SK-N-SH (cell line): ENCODE data around the gene TMPRSS9. TPM values are rescaled to one million over a fixed set of nuclear protein-coding genes. Genes with fewer than 3 reads are reported as not detected.

Experiments used
- CTCF ChIA-PET: fragments of 300-600, 350-600 bp; formaldehyde crosslinking; extraction: SDS; loops from one replicate; lab custom pipeline; 2021; lab: Yijun Ruan, JAX
- POLR2A ChIA-PET: fragments of 350-600 bp; sonication (Branson Sonifier 250); formaldehyde crosslinking; extraction: SDS; loops from one replicate; lab custom pipeline; 2020; ENCODE audit warnings: antibody characterized with exemption, inconsistent platforms; lab: Yijun Ruan, JAX
- DNase-seq: peaks from one replicate; pipeline ENCODE4 v3.0.0; 2012
- H2AFZ ChIP-seq: fragments of 200-600 bp; sonication (generic); 2 replicates; pipeline ENCODE4 v1.8.1; 2016; ENCODE audit warnings: antibody characterized with exemption, mild to moderate bottlenecking, low read depth
- H3F3A ChIP-seq: fragments of 200-600 bp; sonication (generic); replicated peaks from 2 replicates; pipeline ENCODE3; 2016; ENCODE audit warnings: antibody characterized with exemption, mild to moderate bottlenecking; ENCODE audit not compliant: insufficient read depth
- H3K27ac ChIP-seq, 2 experiments: fragments of 200-500 bp in 1 of 2; fragments of 200-600 bp in 1 of 2; sonication (Bioruptor generic) in 1 of 2; sonication (generic), shearing (Covaris generic) in 1 of 2; 2 replicates each; pipeline versions ENCODE4 v1.5.1 to v1.6.1; 2014 to 2016; ENCODE audit warnings: low read depth in 2 of 2, inconsistent platforms in 1 of 2, low read length in 1 of 2, mild to moderate bottlenecking in 1 of 2, mixed read lengths in 1 of 2
- H3K27me3 ChIP-seq: fragments of 200-600 bp; sonication (generic), shearing (Covaris generic); 2 replicates; pipeline ENCODE4 v1.6.1; 2016; ENCODE audit warnings: mixed run types; ENCODE audit not compliant: insufficient read depth
- H3K36me3 ChIP-seq, 2 experiments: fragments of 200-500 bp in 1 of 2; fragments of 200-600 bp in 1 of 2; sonication (Bioruptor generic) in 1 of 2; sonication (generic) in 1 of 2; replicated peaks in 1 of 2; 2 replicates each; pipeline versions ENCODE3 to v1.5.1; 2014 to 2016; ENCODE audit warnings: low read length in 1 of 2, mild to moderate bottlenecking in 1 of 2; ENCODE audit not compliant: insufficient read depth in 2 of 2, control insufficient read depth in 1 of 2
- H3K4me1 ChIP-seq, 2 experiments: fragments of 200-500 bp in 1 of 2; fragments of 200-600 bp in 1 of 2; sonication (Bioruptor generic) in 1 of 2; sonication (generic), shearing (Covaris generic) in 1 of 2; 2 replicates each; pipeline versions ENCODE4 v1.5.1 to v1.6.1; 2014 to 2016; ENCODE audit warnings: low read depth in 1 of 2, low read length in 1 of 2, mixed run types in 1 of 2; ENCODE audit not compliant: insufficient read depth in 2 of 2, control insufficient read depth in 1 of 2
- H3K4me2 ChIP-seq: fragments of 200-600 bp; sonication (generic), shearing (Covaris generic); 2 replicates; pipeline ENCODE4 v1.6.1; 2017; ENCODE audit warnings: mixed run types
- H3K4me3 ChIP-seq, 2 experiments: fragments of 200-500 bp in 1 of 2; fragments of 200-600 bp in 1 of 2; sonication (Bioruptor generic) in 1 of 2; sonication (generic), shearing (Covaris generic) in 1 of 2; 2 replicates each; pipeline versions ENCODE4 v1.5.1 to v1.8.1; 2014 to 2016; ENCODE audit warnings: low read depth in 2 of 2, inconsistent platforms in 1 of 2, low read length in 1 of 2, mild to moderate bottlenecking in 1 of 2, mixed read lengths in 1 of 2, moderate library complexity in 1 of 2
- H3K79me2 ChIP-seq: fragments of 200-600 bp; sonication (generic); 2 replicates; pipeline ENCODE4 v1.8.1; 2017; ENCODE audit warnings: mild to moderate bottlenecking; ENCODE audit not compliant: insufficient read depth
- H3K9ac ChIP-seq: fragments of 200-600 bp; sonication (generic); 2 replicates; pipeline ENCODE4 v1.6.1; 2017; ENCODE audit warnings: mixed run types
- H3K9me2 ChIP-seq: fragments of 200-600 bp; sonication (generic); 2 replicates; pipeline ENCODE4 v1.6.1; 2017; ENCODE audit warnings: mixed run types
- H3K9me3 ChIP-seq: fragments of 200-600 bp; sonication (generic); 2 replicates; pipeline ENCODE4 v1.6.1; 2017; ENCODE audit warnings: mixed run types, mild to moderate bottlenecking, moderate library complexity
- H4K20me1 ChIP-seq: fragments of 200-600 bp; sonication (generic); 2 replicates; pipeline ENCODE4 v1.6.1; 2017; ENCODE audit warnings: mild to moderate bottlenecking, mixed run types; ENCODE audit not compliant: insufficient read depth
- CHD2 ChIP-seq: fragments of 150-350 bp; IDR thresholded peaks from 2 replicates; pipeline ENCODE4 v1.6.1; 2018; ENCODE audit warnings: low read length; ENCODE audit not compliant: partially characterized antibody
- ELF1 ChIP-seq: IDR thresholded peaks from 2 replicates; pipeline ENCODE4 v1.4.0; 2012
- EP300 ChIP-seq, 2 experiments: IDR thresholded peaks; 2 replicates each; pipeline versions ENCODE4 v1.4.0 to v1.6.1; 2012; ENCODE audit warnings: borderline replicate concordance in 1 of 2, low read depth in 1 of 2, low read length in 1 of 2
- EZH2phosphoT487 ChIP-seq: fragments of 200-600 bp; sonication (generic); IDR thresholded peaks from 2 replicates; pipeline ENCODE4 v1.6.1; 2017; ENCODE audit warnings: low read depth, mixed run types, mild to moderate bottlenecking, antibody characterized with exemption, moderate library complexity, borderline replicate concordance
- FOXM1 ChIP-seq: IDR thresholded peaks from 2 replicates; pipeline ENCODE4 v1.4.0; 2012; ENCODE audit warnings: low read depth, mild to moderate bottlenecking
- IRF3 ChIP-seq: fragments of 150-350 bp; IDR thresholded peaks from 2 replicates; pipeline ENCODE4 v1.6.1; 2016; ENCODE audit warnings: mild to moderate bottlenecking, low read depth, low read length
- MEF2A ChIP-seq: IDR thresholded peaks from 2 replicates; pipeline ENCODE4 v1.4.0; 2012; ENCODE audit warnings: low read depth, borderline replicate concordance
- PBX3 ChIP-seq: IDR thresholded peaks from 2 replicates; pipeline ENCODE4; 2012
- POLR2AphosphoS5 ChIP-seq: IDR thresholded peaks from 2 replicates; pipeline ENCODE4 v1.6.1; 2012; ENCODE audit warnings: low read depth, low read length
- RAD21 ChIP-seq: IDR thresholded peaks from 2 replicates; pipeline ENCODE4 v1.6.1; 2012; ENCODE audit warnings: mild to moderate bottlenecking, low read length
- RCOR1 ChIP-seq: fragments of 150-350 bp; IDR thresholded peaks from 2 replicates; pipeline ENCODE4 v1.6.1; 2017; ENCODE audit warnings: antibody characterized with exemption, low read length
- RXRA ChIP-seq: IDR thresholded peaks from 2 replicates; pipeline ENCODE4 v1.4.0; 2012; ENCODE audit warnings: low read depth, mild to moderate bottlenecking, borderline replicate concordance
- SIN3A ChIP-seq: IDR thresholded peaks from 2 replicates; pipeline ENCODE4 v1.6.1; 2012; ENCODE audit warnings: low read depth, mild to moderate bottlenecking, low read length, moderate library complexity, borderline replicate concordance
- SMC3 ChIP-seq: IDR thresholded peaks from 2 replicates; pipeline ENCODE4 v1.6.1; 2012; ENCODE audit warnings: low read depth, low read length, improper control_type of control experiment
- TCF12 ChIP-seq: IDR thresholded peaks from 2 replicates; pipeline ENCODE4 v1.4.0; 2012
- TEAD4 ChIP-seq: IDR thresholded peaks from 2 replicates; pipeline ENCODE4 v1.4.0; 2012; ENCODE audit warnings: mild to moderate bottlenecking, borderline replicate concordance; ENCODE audit not compliant: insufficient read depth
- YY1 ChIP-seq: IDR thresholded peaks from 2 replicates; pipeline ENCODE4 v1.4.0; 2012; ENCODE audit warnings: low read depth, mild to moderate bottlenecking
- ZBTB33 ChIP-seq: IDR thresholded peaks from 2 replicates; pipeline ENCODE4 v1.4.0; 2012; ENCODE audit warnings: low read depth, borderline replicate concordance
- WGBS: methylation state at CpG from one replicate; pipeline ENCODE4 v1.1.6; 2017; ENCODE audit warnings: low lambda C conversion rate; 5-methylcytosine and 5-hydroxymethylcytosine counted together
- polyA plus RNA-seq, 3 experiments: library from polyadenylated mRNA; depleted of rRNA; stranded (reverse); fragments of >200 nt; gene quantifications; 2 replicates each; pipeline ENCODE4 v1.2.3, GENCODE V29; 2012

Gene TMPRSS9
- polyA plus RNA-seq, 1 of the 3 experiments (the other 2 are of a cell fraction) = not detected

GRCh38 chr19:2474232-2475017 is 114.4 kb downstream of the TMPRSS9 start (continued):
- TF ChIP-seq YY1 (no peak), CHD2 (no peak), RCOR1 (no peak), ZBTB33 (peak; percentile 25; the same call in 1 of the 2 replicates), ELF1 (no peak), POLR2AphosphoS5 (no peak), MEF2A (no peak), IRF3 (no peak), FOXM1 (no peak), TEAD4 (peak; percentile 17; the same call in 1 of the 2 replicates)
- TF ChIP-seq, all 33 proteins: peak for 14

- Histone ChIP-seq H3K27me3 (no peaks in the 10 kb centered on the region), H3K4me2 (peak overlapping the region; percentile 88), H3F3A (peaks cover 39% of the 10 kb centered on the region), H3K4me1 (peaks cover 6 to 27% of the 10 kb centered on the region in 2 experiments; a peak in 1 of 4 replicates), H3K4me3 (peak overlapping the region; percentile 49 to 100), H3K79me2 (peaks cover 45% of the 10 kb centered on the region), H3K27ac (peak overlapping the region; percentile 34 to 70; a peak in 3 of 4 replicates), H3K9me3 (no peaks in the 10 kb centered on the region), H3K9ac (peak overlapping the region; percentile 65), H3K9me2 (no peaks in the 10 kb centered on the region), H2AFZ (peak overlapping the region; percentile 36; the same call in 1 of the 2 replicates), H3K36me3 (peaks cover 0 to 5% of the 10 kb centered on the region in 2 experiments), H4K20me1 (peaks cover 31% of the 10 kb centered on the region)
- 1% methylated on average over 29 of the region's 45 CpGs for WGBS
- ChIA-PET POLR2A (interaction anchor here (1.0 to 2.3 kb wide), 10 partner anchors 9 to 140 kb away, joined by 3 to 15 read pairs (median 5); partner anchors contain the start of gene TIMM13), CTCF (interaction anchor here (0.9 to 21.1 kb wide), 11 partner anchors 12 to 162 kb away, joined by 3 to 309 read pairs (median 14); no protein-coding TSS in a partner anchor)
- TF ChIP-seq SIN3A (0 out of 2 replicates have a peak, but pooled peaks have one; percentile 9), TEAD4 (peak; percentile 0; the same call in 1 of the 2 replicates), PBX3 (no peak), RCOR1 (0 out of 2 replicates have a peak, but pooled peaks have one; percentile 17), EZH2phosphoT487 (no peak), EP300 (IDR thresholded peaks at IDR 0.05; ENCODE audit: borderline replicate concordance in 1 of 2, low read depth in 1 of 2, low read length in 1 of 2) (no peak; a peak in 1 of 4 replicates), SMC3 (no peak), RAD21 (no peak), TCF12 (no peak), RXRA (no peak)
- DNase-seq = peak; percentile 54
These were observed 115.1 kb downstream of the TMPRSS9 start for GRCh38 chr19:2475018-2475701.
